HuH-7 (cell line): Measurements from ENCODE around the gene TIE1.

Experiments used
- DNase-seq: peaks from one replicate; pipeline ENCODE4 v3.0.0; 2011; ENCODE audit warnings: low spot score

The TIE1 gene

GRCh38 chr1:43339584-43340232 is 38.9 kb downstream of the TIE1 start:
- no peak for DNase-seq

- peak; percentile 67 for DNase-seq
Measured at GRCh38 chr1:43340559-43340958, 39.8 kb downstream of the TIE1 start.

GRCh38 chr1:43344267-43344850 is 43.6 kb downstream of the TIE1 start:
- DNase-seq = no peak

GRCh38 chr1:43345120-43345519 is 44.3 kb downstream of the TIE1 start:
- DNase-seq = no peak

GRCh38 chr1:43346636-43347035 is 45.9 kb downstream of the TIE1 start:
- DNase-seq = no peak

- no peak for DNase-seq
Measured at GRCh38 chr1:43348343-43348808, 47.6 kb downstream of the TIE1 start.

- peak; percentile 94 for DNase-seq
Measured at GRCh38 chr1:43348809-43349593, 48.2 kb downstream of the TIE1 start.

- DNase-seq = no peak
Measured at GRCh38 chr1:43349594-43350306, 49.0 kb downstream of the TIE1 start.

GRCh38 chr1:43350976-43351375 is 50.2 kb downstream of the TIE1 start:
- DNase-seq = no peak

- no peak for DNase-seq
Measured at GRCh38 chr1:43351421-43352350, 50.9 kb downstream of the TIE1 start.

GRCh38 chr1:43352351-43352705 is 51.5 kb downstream of the TIE1 start:
- no peak for DNase-seq

- no peak for DNase-seq
Measured at GRCh38 chr1:43352881-43353280, 52.1 kb downstream of the TIE1 start.

GRCh38 chr1:43354471-43354870 is 53.7 kb downstream of the TIE1 start:
- DNase-seq = no peak

GRCh38 chr1:43354936-43355335 is 54.2 kb downstream of the TIE1 start:
- no peak for DNase-seq

GRCh38 chr1:43357251-43357650 is 56.5 kb downstream of the TIE1 start:
- DNase-seq = no peak

GRCh38 chr1:43358121-43358745 is 57.5 kb downstream of the TIE1 start:
- no peak for DNase-seq

GRCh38 chr1:43358746-43359693 is 58.2 kb downstream of the TIE1 start, which contains the start of gene CDC20:
TSS of gene CDC20 (plus strand) at chr1:43358981. CDS start at chr1:43359216, 235 bp downstream.
- peak; percentile 93 for DNase-seq

GRCh38 chr1:43359696-43360095 is 58.9 kb downstream of the TIE1 start:
- no peak for DNase-seq

- no peak for DNase-seq
Measured at GRCh38 chr1:43360616-43361015, 59.8 kb downstream of the TIE1 start.
